Erythroblast (primary cell): Measurements from ENCODE around the gene LIN52.

ENCODE experiments used
- GATA1 ChIP-seq: IDR thresholded peaks from 2 replicates; pipeline ENCODE4 v1.6.1; 2011; ENCODE audit warnings: low read depth, mild to moderate bottlenecking, control low read depth, low read length, moderate library complexity
- POLR2A ChIP-seq: IDR thresholded peaks from 2 replicates; pipeline ENCODE4 v1.6.1; 2011; ENCODE audit warnings: mild to moderate bottlenecking, low read length

DNA sequence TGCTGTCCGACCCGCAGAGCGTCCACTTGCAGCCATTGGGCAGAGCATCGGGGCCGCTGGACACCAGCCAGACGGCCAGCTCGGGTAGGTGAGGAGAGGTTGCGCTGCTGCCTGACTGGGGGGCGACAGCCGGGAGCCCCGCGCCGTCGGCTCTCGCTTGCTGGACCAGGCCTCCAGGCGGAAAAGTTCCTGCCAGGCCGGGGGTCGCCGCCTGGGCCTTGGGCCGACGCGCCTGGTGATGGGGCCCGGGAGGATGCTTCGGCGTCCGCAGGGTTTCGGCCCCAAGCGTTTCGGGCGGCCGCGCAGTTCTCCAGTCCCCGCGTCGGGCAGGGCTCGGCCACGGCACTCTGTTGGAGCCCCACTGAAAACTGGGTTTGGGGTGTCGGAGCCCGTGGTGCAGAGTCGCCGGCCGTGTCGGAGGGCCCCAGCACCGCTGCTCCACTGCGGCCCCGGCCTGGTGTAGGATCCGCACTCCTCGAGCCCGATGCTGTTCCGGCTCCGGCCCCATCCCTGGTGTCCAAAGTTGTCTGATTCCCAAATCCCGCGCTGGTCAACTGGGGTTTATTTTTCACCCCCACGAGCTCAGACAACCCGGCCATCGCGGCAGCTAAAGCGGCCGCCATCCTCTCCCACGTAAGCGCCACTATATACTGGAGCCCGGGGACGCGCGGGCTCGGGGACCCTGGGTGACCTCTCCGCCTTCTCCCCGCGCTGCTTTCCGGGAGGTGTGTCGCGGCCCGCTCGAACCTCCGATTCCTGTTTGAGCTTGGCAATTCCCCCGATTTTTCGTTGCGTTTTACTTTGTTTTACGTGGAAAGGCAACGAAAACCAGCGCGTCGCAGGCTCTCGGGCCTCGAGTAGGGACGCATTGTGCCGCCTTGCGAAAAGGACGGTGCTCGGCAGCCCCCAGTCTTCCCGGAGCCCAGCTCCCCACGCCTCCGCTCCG is 155.4 kb downstream of the LIN52 start:
- TF ChIP-seq POLR2A: no peak
- TF ChIP-seq GATA1: no peak
